Measurements from ENCODE around the gene SCGB1D4. TPM values are rescaled to one million over a fixed set of nuclear protein-coding genes. Genes with fewer than 3 reads are reported as not detected.
"Not testable (repeated sequence)": the region's sequence is repeated elsewhere in the genome, so short reads cannot be mapped to it uniquely, and the experiment has no call there.

SCGB1D4 gene
- total RNA-seq, 1 experiment from 2014 or later: not detected

DNA sequence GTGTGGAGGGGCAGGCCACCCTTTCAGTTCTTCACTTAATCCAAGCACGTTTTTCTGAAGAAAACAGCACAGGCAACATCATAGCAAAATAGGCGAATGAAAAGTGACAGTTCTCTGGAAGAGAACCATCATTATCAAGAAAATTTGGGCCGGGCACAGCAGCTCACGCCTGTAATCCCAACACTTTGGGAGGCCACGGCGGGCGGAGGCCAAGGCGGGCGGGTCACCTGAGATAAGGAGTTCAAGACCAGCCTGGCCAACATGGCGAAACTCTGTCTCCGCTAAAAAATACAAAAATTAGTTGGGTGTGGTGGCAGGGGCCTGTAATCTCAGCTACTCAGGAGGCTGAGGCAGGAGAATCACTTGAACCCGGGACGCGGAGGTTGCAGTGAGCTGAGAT, 28.7 kb upstream of the SCGB1D4 start:
- H3K4me2 ChIP-seq (ENCODE audit: insufficient read depth, insufficient read length, low read length); H3K56ac ChIP-seq (ENCODE audit: insufficient read length, low read depth, low read length); H3K79me2 ChIP-seq (ENCODE audit: insufficient read depth, low read length); H3K4ac ChIP-seq (ENCODE audit: low read depth, low read length); H3K27ac ChIP-seq (ENCODE audit: insufficient read length, low read depth, low read length); H3K14ac ChIP-seq (ENCODE audit: insufficient read depth, low read length); H4K20me1 ChIP-seq (ENCODE audit: control insufficient read depth, insufficient read depth, insufficient read length); H2BK120ac ChIP-seq (ENCODE audit: low read depth, low read length, poor library complexity, severe bottlenecking); H3T11ph ChIP-seq (ENCODE audit: low read length); H3K4me3 Mint-ChIP-seq; H3K4me1 ChIP-seq (ENCODE audit: insufficient read depth, low read length); H3K27ac Mint-ChIP-seq; H2BK15ac ChIP-seq (ENCODE audit: low read depth, low read length); H4K8ac ChIP-seq (replicated peaks; ENCODE audit: insufficient read length, low read depth, low read length); H3K36me3 Mint-ChIP-seq (ENCODE audit: insufficient read depth in 1 of 3, low read depth in 3 of 3); H2BK5ac ChIP-seq (ENCODE audit: insufficient read length, low read length); DNase-seq; H3K9me3 Mint-ChIP-seq; H3K9ac ChIP-seq (ENCODE audit: extremely low read depth, insufficient read length, low read length); H3K79me1 ChIP-seq (ENCODE audit: insufficient read depth, low read depth, low read length, poor library complexity, severe bottlenecking); H2BK12ac ChIP-seq (ENCODE audit: insufficient read length, low read depth, low read length); H4K91ac ChIP-seq (ENCODE audit: insufficient read length, low read depth, low read length); H3K18ac ChIP-seq (ENCODE audit: insufficient read length, low read depth, low read length); H2AK5ac ChIP-seq (ENCODE audit: insufficient read length, low read length); H3K9me3 ChIP-seq (ENCODE audit: control insufficient read depth, low read depth, low read length); H2BK20ac ChIP-seq (ENCODE audit: low read depth, low read length, poor library complexity, severe bottlenecking); H3K27me3 ChIP-seq (ENCODE audit: insufficient read depth, low read length); H3K23ac ChIP-seq (ENCODE audit: insufficient read length, low read depth, low read length); H4K5ac ChIP-seq (ENCODE audit: insufficient read length, low read depth, low read length); H2AFZ ChIP-seq (ENCODE audit: low read length); H3K23me2 ChIP-seq (ENCODE audit: insufficient read length, low read depth, low read length, poor library complexity, severe bottlenecking): not testable (repeated sequence)
- no CpG with 5 or more reads among the region's 14 CpGs for WGBS (ENCODE audit: extremely low coverage, insufficient read length, low lambda C conversion rate)
- peaks cover 20 to 21% of the 10 kb centered on the region in 2 experiments for H3K4me1 Mint-ChIP-seq
- H3K27me3 Mint-ChIP-seq (ENCODE audit: low read depth): peaks cover 23% of the 10 kb centered on the region

DNA sequence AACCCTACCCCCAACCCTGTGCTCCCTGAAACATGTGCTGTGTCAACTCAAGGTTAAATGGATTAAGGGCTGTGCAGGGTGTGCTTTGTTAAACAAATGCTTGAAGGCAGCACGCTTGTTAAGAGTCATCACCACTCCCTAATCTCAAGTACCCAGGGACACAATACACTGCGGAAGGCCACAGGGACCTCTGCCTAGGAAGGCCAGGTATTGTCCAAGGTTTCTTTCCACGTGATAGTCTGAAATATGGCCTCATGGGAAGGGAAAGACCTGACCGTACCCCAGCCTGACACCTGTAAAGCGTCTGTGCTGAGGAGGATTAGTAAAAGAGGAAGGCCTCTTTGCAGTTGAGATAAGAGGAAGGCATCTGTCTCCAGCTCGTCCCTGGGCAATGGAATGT, 27.8 kb upstream of the SCGB1D4 start:
- Mint-ChIP-seq H3K4me1 (peaks cover 20 to 21% of the 10 kb centered on the region in 2 experiments), H3K27me3 (ENCODE audit: low read depth) (peaks cover 23% of the 10 kb centered on the region), H3K27ac (peak overlapping the region in 1 of 3 experiments; percentile 61; a peak in 1 of 7 replicates)
- H3K18ac ChIP-seq (ENCODE audit: insufficient read length, low read depth, low read length); H3K9ac ChIP-seq (ENCODE audit: extremely low read depth, insufficient read length, low read length); H3T11ph ChIP-seq (ENCODE audit: low read length); H3K23me2 ChIP-seq (ENCODE audit: insufficient read length, low read depth, low read length, poor library complexity, severe bottlenecking); H3K27me3 ChIP-seq (ENCODE audit: insufficient read depth, low read length); H2BK120ac ChIP-seq (ENCODE audit: low read depth, low read length, poor library complexity, severe bottlenecking); H3K9me3 ChIP-seq (ENCODE audit: control insufficient read depth, low read depth, low read length); DNase-seq; H3K4ac ChIP-seq (ENCODE audit: low read depth, low read length); H3K4me2 ChIP-seq (ENCODE audit: insufficient read depth, insufficient read length, low read length); H4K20me1 ChIP-seq (ENCODE audit: control insufficient read depth, insufficient read depth, insufficient read length); H3K4me1 ChIP-seq (ENCODE audit: insufficient read depth, low read length); H2BK12ac ChIP-seq (ENCODE audit: insufficient read length, low read depth, low read length); H3K79me2 ChIP-seq (ENCODE audit: insufficient read depth, low read length); H3K56ac ChIP-seq (ENCODE audit: insufficient read length, low read depth, low read length); H2BK20ac ChIP-seq (ENCODE audit: low read depth, low read length, poor library complexity, severe bottlenecking); H3K14ac ChIP-seq (ENCODE audit: insufficient read depth, low read length); H2AK5ac ChIP-seq (ENCODE audit: insufficient read length, low read length); H3K27ac ChIP-seq (ENCODE audit: insufficient read length, low read depth, low read length); H3K9me3 Mint-ChIP-seq; H3K36me3 Mint-ChIP-seq (ENCODE audit: insufficient read depth in 1 of 3, low read depth in 3 of 3); H2BK5ac ChIP-seq (ENCODE audit: insufficient read length, low read length); H3K4me3 Mint-ChIP-seq; H2BK15ac ChIP-seq (ENCODE audit: low read depth, low read length); H3K79me1 ChIP-seq (ENCODE audit: insufficient read depth, low read depth, low read length, poor library complexity, severe bottlenecking); H2AFZ ChIP-seq (ENCODE audit: low read length); H3K23ac ChIP-seq (ENCODE audit: insufficient read length, low read depth, low read length); H4K91ac ChIP-seq (ENCODE audit: insufficient read length, low read depth, low read length); H4K5ac ChIP-seq (ENCODE audit: insufficient read length, low read depth, low read length); H4K8ac ChIP-seq (replicated peaks; ENCODE audit: insufficient read length, low read depth, low read length): not testable (repeated sequence)
- WGBS (ENCODE audit: extremely low coverage, insufficient read length, low lambda C conversion rate): no CpG with 5 or more reads among the region's 6 CpGs

All from H9 (cell line).